ENCODE results near the gene FBXO9. TPM values are rescaled to one million over a fixed set of nuclear protein-coding genes. Genes with fewer than 3 reads are reported as not detected.

The FBXO9 gene
- total RNA-seq = 72.5 and 73.2 TPM in 2 replicates

GRCh38 chr6:53065266-53066076 is at the start of gene FBXO9:
Gene FBXO9 (plus strand): TSS chr6:53065404. CDS start chr6:53065790, 386 bp downstream.
- intact Hi-C loops (cut with micrococcal nuclease) = loop anchor here (2.0 kb wide), 1 partner anchor 729 kb away; the partner anchor contains the start of gene LRRC1

- intact Hi-C loops (cut with micrococcal nuclease) = no loop called here
Measured at GRCh38 chr6:53015486-53015885, 49.7 kb upstream of the FBXO9 start.

GRCh38 chr6:53018446-53018845 is 46.8 kb upstream of the FBXO9 start:
- intact Hi-C loops (cut with micrococcal nuclease) = no loop called here

- intact Hi-C loops (cut with micrococcal nuclease) = no loop called here
Measured at GRCh38 chr6:53020005-53020744, 45.0 kb upstream of the FBXO9 start.

DNA sequence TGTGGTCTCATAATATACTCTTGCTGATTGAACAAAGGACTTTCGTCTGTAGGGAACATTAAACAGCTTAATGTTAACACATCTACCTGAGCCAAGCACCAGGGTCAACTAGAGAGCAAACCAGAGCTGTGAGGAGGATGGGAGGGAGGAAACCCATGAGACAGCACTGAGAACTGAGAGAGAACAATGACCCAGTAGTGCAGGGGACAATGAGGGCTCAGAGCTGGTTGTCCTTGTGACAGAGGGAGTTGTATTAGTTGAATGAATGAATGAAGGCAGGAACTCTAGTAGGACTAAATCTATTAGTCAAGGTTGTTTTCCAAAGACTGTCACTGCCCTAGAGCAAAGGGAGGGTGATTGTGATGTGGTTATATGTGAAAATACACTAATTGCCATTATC is 41.9 kb upstream of the FBXO9 start:
- intact Hi-C loops (cut with micrococcal nuclease) = no loop called here

- intact Hi-C loops (cut with micrococcal nuclease) = no loop called here
Measured at GRCh38 chr6:53026526-53026925, 38.7 kb upstream of the FBXO9 start.

DNA sequence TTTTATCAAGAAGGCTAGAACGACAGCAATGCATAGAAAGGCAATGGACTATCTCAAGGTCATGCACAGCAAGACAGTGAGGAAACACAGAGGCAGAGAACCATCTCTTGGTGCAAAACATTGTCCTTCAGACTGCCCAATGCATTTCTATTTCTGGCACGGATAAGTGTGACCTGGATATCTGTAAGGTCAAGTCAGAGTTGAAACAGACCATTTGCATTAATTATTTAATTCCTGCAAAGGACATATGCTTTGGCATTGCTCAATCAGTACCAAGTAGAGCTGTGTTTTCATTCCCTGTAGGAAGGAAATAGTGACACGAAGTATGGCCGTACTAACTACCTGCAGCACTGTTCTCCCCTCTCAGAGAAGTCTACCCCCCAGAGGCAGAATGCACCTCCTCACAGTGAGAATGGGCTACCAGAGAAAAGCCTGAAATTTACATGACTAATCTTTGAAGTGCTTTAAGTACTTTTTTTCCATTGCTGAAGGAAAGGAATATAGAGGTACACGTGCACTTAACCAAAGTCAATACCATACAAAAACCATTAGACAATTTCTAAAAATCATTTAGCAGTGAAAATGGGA is 38.0 kb upstream of the FBXO9 start:
- intact Hi-C loops (cut with micrococcal nuclease) = no loop called here

DNA sequence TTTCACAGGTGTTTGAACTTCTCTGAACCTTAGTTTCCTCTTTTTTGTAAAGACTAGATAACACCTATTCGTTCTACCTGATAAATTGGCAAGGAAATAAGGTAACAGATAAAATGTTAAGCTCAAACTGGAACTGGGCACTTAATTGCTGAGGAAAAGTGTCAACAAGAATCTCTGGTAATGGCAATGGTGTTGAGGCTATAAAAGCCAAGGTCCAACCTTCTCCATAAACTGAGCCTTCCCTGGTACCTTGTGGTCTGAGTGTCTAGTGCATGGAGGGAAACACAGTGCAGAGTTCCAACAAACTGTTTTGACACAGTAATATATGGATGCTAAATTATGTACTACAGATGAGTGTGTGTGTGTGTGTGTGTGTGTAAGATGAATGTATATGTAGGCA is 36.7 kb upstream of the FBXO9 start:
- intact Hi-C loops (cut with micrococcal nuclease) = no loop called here

DNA sequence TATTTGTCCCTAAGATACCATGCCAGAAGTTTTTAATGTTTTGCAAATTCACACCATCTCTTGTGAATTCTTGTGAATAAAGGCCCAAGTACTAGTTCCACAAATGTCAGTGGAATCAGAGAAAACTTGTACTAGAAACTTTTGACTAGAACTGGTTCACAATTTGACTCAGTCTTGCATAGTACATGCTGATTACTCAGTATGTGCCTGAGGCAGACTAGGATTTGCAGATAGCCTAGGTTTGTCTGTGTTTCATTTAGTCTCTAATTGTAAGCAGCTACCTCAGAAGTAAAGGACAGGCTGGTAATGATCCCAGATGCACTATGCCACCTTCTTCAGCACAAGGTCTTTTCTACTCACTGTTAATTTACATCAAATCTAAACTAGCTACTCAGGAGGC is 35.9 kb upstream of the FBXO9 start:
- intact Hi-C loops (cut with micrococcal nuclease) = no loop called here

GRCh38 chr6:53029761-53030160 is 35.4 kb upstream of the FBXO9 start:
- intact Hi-C loops (cut with micrococcal nuclease) = no loop called here

- intact Hi-C loops (cut with micrococcal nuclease) = no loop called here
Measured at GRCh38 chr6:53031281-53031680, 33.9 kb upstream of the FBXO9 start.

- intact Hi-C loops (cut with micrococcal nuclease) = no loop called here
Measured at GRCh38 chr6:53032849-53033248, 32.4 kb upstream of the FBXO9 start.

GRCh38 chr6:53033764-53034163 is 31.4 kb upstream of the FBXO9 start:
- intact Hi-C loops (cut with micrococcal nuclease) = no loop called here

DNA sequence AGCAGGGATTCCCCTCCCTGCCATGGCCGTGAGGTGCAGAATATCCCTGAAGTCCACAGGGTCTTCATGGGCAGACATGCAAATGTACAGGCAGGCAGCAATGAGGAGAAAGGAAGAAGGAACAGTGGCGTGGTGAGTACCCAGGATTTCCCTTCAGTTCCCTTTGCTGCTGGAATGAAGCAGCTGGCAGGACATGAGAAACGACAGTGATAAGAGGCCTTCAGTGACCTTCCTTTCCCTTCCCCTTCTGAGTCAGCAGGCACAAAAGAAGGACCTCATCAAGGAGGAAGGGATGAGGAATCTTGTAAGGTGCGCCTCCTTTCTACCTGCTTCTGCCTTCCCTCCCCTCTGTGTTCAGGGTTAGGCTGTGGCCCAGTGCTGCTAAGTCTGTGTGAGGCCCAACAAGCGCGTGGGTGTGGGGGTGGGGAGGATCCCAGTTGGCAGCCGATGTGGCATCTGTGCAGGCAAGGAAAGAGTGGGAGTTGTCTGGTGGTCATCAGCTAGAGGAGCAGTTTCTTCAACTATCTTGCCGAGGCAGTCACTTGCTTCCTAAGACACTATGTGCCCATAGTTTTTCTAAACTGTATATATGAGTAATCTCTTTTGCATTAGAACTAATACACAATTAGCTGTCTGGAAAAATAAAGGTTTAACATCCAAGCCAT is 29.5 kb upstream of the FBXO9 start:
- intact Hi-C loops (cut with micrococcal nuclease) = no loop called here

GRCh38 chr6:53038141-53038540 is 27.1 kb upstream of the FBXO9 start:
- intact Hi-C loops (cut with micrococcal nuclease) = no loop called here

DNA sequence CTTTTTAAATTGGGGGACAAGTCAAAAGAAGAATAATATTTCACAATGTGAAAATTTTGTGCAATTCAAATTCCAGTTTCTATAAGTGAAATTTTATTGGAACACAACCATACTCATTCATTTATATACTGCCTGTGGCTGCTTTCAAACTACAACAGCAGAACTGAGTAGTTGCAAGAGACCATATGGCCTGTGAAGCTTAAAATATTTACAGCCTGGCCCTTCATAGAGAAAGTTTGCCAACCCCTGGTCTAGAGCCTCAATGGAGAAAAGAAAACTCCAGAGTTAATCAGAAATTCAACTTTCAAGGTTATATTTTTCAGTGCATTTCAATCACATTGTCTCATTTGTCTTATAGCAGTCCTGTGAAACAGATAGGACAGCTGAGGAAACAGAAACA is 26.6 kb upstream of the FBXO9 start:
- intact Hi-C loops (cut with micrococcal nuclease) = no loop called here

DNA sequence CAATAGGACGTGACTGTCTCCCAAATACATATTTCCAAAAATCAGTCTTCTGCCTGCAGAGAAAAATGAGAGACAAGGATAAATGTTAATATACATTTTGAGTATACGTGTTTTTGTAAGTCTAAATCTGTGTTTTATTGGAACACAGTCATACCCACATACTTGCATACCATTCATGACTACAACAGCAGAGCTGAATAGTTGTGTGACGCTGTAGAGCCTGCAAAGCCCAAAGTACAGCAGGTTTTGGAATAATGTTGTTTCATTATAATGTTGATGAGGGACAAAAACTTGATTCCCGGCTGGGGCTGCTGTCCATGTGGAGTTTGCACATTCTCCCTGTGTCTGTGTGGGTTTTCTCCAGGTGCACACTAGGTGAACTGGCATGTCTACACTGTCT is 23.8 kb upstream of the FBXO9 start:
- intact Hi-C loops (cut with micrococcal nuclease) = no loop called here

GRCh38 chr6:53042112-53042511 is 23.1 kb upstream of the FBXO9 start:
- intact Hi-C loops (cut with micrococcal nuclease) = no loop called here

- intact Hi-C loops (cut with micrococcal nuclease) = no loop called here
Measured at GRCh38 chr6:53043581-53043980, 21.6 kb upstream of the FBXO9 start.

- intact Hi-C loops (cut with micrococcal nuclease) = no loop called here
Measured at GRCh38 chr6:53044071-53044470, 21.1 kb upstream of the FBXO9 start.

DNA sequence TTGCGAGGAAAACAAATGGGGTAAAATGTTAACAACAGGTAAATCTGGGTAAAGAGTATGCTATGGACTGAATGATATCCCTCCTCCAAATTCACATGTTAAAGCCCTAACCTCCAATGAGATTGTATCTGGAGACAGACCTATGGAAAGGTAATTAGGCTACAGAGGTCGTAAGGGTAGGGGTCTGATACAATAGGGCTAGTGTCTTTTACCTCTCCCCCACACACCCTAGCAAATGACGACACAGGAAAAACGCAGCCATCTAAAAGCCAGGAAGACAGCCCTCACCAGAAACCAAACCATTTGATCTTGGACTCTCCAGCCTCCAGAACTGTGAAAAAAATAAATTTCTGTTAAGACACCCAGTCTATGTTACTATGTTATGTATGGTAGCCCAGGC is 20.6 kb upstream of the FBXO9 start:
- intact Hi-C loops (cut with micrococcal nuclease) = no loop called here
